HG03066 (cell line): Measurements from ENCODE around the gene FAM120A.

Experiments used
- ATAC-seq: cut with Tn5 transposase; IDR thresholded peaks from one replicate; pipeline ENCODE4 v1.9.1; 2021; ENCODE audit warnings: low read depth; ENCODE audit not compliant: unreplicated experiment

Gene FAM120A

GRCh38 chr9:93552923-93553322 lies 101.4 kb downstream of the FAM120A start:
- ATAC-seq, result no peak

- ATAC-seq, result no peak
These were observed 103.9 kb downstream of the FAM120A start for GRCh38 chr9:93555370-93555769.

- ATAC-seq, result no peak
These were observed 106.1 kb downstream of the FAM120A start for GRCh38 chr9:93557366-93558137.

GRCh38 chr9:93558503-93558902 lies 107.0 kb downstream of the FAM120A start:
- ATAC-seq, result no peak

GRCh38 chr9:93560991-93561390 lies 109.5 kb downstream of the FAM120A start:
- ATAC-seq, result no peak

- ATAC-seq, result no peak
These were observed 110.7 kb downstream of the FAM120A start for GRCh38 chr9:93562157-93562556.

- ATAC-seq, result no peak
These were observed 113.6 kb downstream of the FAM120A start for GRCh38 chr9:93565089-93565488.

- ATAC-seq, result peak; percentile 83
These were observed 115.2 kb downstream of the FAM120A start for GRCh38 chr9:93566408-93567270.

GRCh38 chr9:93567271-93567959 lies 115.9 kb downstream of the FAM120A start:
- ATAC-seq, result no peak

GRCh38 chr9:93568169-93568568 lies 116.7 kb downstream of the FAM120A start:
- ATAC-seq, result no peak

GRCh38 chr9:93569621-93570174 lies 118.2 kb downstream of the FAM120A start:
- ATAC-seq, result no peak

- no peak for ATAC-seq
These were observed 120.7 kb downstream of the FAM120A start for GRCh38 chr9:93572221-93572620.

- ATAC-seq, result no peak
These were observed 121.4 kb downstream of the FAM120A start for GRCh38 chr9:93572636-93573515.

- no peak for ATAC-seq
These were observed 122.0 kb downstream of the FAM120A start for GRCh38 chr9:93573516-93573828.

- no peak for ATAC-seq
These were observed 122.8 kb downstream of the FAM120A start for GRCh38 chr9:93574091-93574899.

- ATAC-seq, result no peak
These were observed 123.7 kb downstream of the FAM120A start for GRCh38 chr9:93574900-93575795.

GRCh38 chr9:93575796-93576257 lies 124.3 kb downstream of the FAM120A start:
- no peak for ATAC-seq
